ENCODE measurements around the gene MMP20. TPM values are rescaled to one million over a fixed set of nuclear protein-coding genes. Genes with fewer than 3 reads are reported as not detected.

MMP20 gene
- total RNA-seq, 1 donor from 2014 or later: not detected

GRCh38 chr11:102623128-102623527, 2.0 kb downstream of the MMP20 start:
- DNase-seq: no peak

GRCh38 chr11:102622258-102622657, 2.9 kb downstream of the MMP20 start:
- no peak for DNase-seq

GRCh38 chr11:102620818-102621561, 4.1 kb downstream of the MMP20 start:
- DNase-seq: no peak

- no peak for DNase-seq
These were observed 5.0 kb downstream of the MMP20 start for GRCh38 chr11:102620179-102620578.

GRCh38 chr11:102617466-102618008, 7.6 kb downstream of the MMP20 start:
- no peak for DNase-seq

- no peak for DNase-seq
These were observed 9.2 kb downstream of the MMP20 start for GRCh38 chr11:102615894-102616432.

GRCh38 chr11:102615077-102615893, 9.8 kb downstream of the MMP20 start:
- DNase-seq: no peak

GRCh38 chr11:102614485-102614884, 10.6 kb downstream of the MMP20 start:
- no peak for DNase-seq

GRCh38 chr11:102614031-102614430, 11.1 kb downstream of the MMP20 start:
- DNase-seq: no peak

GRCh38 chr11:102613450-102613849, 11.7 kb downstream of the MMP20 start:
- no peak for DNase-seq

GRCh38 chr11:102611291-102611690, 13.8 kb downstream of the MMP20 start:
- no peak for DNase-seq

GRCh38 chr11:102610200-102610599, 14.9 kb downstream of the MMP20 start:
- DNase-seq: no peak

- no peak for DNase-seq
These were observed 16.4 kb downstream of the MMP20 start for GRCh38 chr11:102608699-102609098.

- DNase-seq: no peak
These were observed 20.3 kb downstream of the MMP20 start for GRCh38 chr11:102604875-102605274.

GRCh38 chr11:102604011-102604410, 21.1 kb downstream of the MMP20 start:
- no peak for DNase-seq

GRCh38 chr11:102603576-102603975, 21.6 kb downstream of the MMP20 start:
- no peak for DNase-seq

GRCh38 chr11:102603091-102603490, 22.0 kb downstream of the MMP20 start:
- DNase-seq: peak; percentile 61

- DNase-seq: no peak
These were observed 24.5 kb downstream of the MMP20 start for GRCh38 chr11:102600666-102601065.

- DNase-seq: no peak
These were observed 25.4 kb downstream of the MMP20 start for GRCh38 chr11:102599642-102600261.

- DNase-seq: no peak
These were observed 26.9 kb downstream of the MMP20 start for GRCh38 chr11:102598272-102598671.

GRCh38 chr11:102596578-102596977, 28.6 kb downstream of the MMP20 start:
- DNase-seq: no peak
